AML-193 (cell line): ENCODE measurements around the gene UBE2J2.
"Not testable (repeated sequence)": the region's sequence is repeated elsewhere in the genome, so short reads cannot be mapped to it uniquely, and the experiment has no call there.

Experiments
- DNase-seq, 2 experiments: peaks; one replicate each; lab custom pipeline; 2025; lab: John Stamatoyannopoulos, UW

The UBE2J2 gene

GRCh38 chr1:1273512-1274298 is at the start of gene UBE2J2:
Gene UBE2J2 (minus strand): TSS chr1:1273854. CDS start chr1:1267992, 5,862 bp downstream.
- DNase-seq = peak; percentile 70 to 86

GRCh38 chr1:1322952-1323351 is 49.3 kb upstream of the UBE2J2 start:
- DNase-seq = no peak

DNA sequence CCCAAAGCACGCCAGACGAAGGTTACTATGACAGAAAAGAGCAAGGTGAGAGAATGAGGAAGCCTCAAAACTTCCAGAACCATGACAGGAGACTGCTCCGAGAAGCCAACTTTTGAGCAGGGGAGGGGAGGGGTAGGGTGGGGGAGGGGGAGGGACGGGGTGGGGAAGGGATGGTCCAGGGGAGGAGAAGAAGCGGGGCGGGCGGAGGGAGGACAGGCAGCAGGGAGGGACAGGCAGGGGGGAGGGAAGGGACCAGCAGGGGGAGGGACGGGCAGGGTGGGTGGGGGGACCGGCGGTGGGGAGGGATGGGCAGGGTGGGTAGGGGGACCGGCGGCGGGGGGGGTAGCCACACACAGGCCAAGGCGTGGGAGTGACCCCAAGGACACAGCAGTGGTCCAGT is 48.8 kb upstream of the UBE2J2 start:
- no peak for DNase-seq

- no peak for DNase-seq
Measured at GRCh38 chr1:1321477-1321876, 47.8 kb upstream of the UBE2J2 start.

DNA sequence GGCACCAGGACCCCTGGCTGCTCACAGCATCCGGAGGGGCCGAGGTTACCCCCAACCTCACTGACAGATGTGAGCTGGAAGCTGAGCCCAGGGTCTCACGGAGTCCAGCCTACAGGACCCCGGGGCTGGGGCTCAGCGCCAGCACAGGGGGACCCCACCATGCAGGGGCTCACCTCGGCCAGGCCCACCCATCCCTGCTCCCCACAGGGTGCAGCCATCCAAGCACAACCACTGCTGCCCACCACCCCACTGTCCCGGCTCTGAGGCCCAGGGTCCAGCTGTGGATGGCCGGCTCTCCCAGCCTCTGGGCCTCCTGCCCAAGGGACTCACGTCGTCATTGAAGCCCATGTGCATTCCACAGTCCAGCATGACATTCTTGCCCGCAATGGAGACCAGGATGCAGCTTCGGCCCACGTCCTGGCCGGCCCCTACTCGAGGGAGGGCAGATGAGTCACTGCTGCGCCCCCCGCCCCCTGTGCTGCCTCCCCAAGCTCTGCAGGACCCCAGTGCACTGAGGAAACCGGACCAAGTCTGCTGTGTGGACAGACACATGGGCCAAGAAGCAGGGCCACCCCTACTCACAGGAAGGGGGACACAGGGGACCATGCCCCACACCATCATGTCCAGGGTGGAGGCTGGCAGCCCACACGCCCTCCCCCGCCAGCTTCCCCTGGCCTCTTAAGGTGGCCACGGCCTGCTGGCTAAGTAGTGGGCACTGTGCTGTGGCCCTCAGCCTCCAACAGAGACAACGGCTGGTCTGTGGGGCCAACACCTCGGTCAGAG is 47.2 kb upstream of the UBE2J2 start:
- no peak for DNase-seq

- no peak for DNase-seq
Measured at GRCh38 chr1:1319646-1319941, 45.9 kb upstream of the UBE2J2 start.

GRCh38 chr1:1318777-1319645 is 45.4 kb upstream of the UBE2J2 start:
- DNase-seq = no peak

- DNase-seq = no peak
Measured at GRCh38 chr1:1318131-1318652, 44.5 kb upstream of the UBE2J2 start.

DNA sequence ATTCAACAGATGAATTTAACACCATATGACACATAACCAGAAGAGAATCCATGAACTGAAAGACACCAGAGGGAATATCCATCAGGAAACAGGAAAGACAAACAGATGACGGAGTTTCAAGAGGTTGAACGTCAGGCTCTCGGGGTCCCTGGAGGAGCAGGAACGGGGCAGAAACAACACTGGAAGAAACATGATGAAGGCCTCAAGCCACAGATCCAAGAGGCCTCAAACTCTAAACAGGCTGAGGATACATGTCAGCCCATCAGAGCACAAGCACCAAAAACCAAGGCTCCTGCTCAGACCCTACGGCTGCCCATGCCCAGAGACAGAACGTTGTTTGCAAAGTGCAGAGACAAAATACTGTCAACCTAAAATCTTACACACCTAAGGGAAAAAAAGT is 43.8 kb upstream of the UBE2J2 start:
- no peak for DNase-seq

GRCh38 chr1:1316199-1316598 is 42.5 kb upstream of the UBE2J2 start:
- DNase-seq = not testable (repeated sequence)

DNA sequence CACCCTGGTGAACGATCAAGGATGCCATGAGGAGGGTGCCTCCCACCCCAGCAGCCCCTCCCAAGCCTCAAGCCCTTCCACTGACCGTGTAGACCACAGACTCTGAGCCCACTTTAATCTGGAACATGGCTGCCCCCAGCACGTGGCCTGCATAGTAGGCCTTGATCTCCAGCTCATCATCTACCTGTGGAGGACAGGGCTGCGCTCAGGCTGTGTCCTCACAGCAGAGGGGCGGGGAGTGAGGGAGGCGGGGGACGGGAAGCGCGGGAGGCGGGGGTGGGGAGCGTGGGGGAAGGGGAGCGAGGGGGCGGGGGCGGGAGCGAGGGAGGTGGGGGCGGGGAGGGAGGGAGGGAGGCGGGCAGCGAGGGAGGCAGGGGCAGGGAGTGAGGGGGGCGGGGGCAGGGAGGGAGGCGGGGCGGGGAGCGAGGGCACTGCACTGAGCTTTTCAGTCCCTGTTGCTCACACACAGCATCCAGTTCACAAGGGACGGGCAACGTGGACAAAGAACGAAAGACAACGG is 41.8 kb upstream of the UBE2J2 start:
- no peak for DNase-seq

DNA sequence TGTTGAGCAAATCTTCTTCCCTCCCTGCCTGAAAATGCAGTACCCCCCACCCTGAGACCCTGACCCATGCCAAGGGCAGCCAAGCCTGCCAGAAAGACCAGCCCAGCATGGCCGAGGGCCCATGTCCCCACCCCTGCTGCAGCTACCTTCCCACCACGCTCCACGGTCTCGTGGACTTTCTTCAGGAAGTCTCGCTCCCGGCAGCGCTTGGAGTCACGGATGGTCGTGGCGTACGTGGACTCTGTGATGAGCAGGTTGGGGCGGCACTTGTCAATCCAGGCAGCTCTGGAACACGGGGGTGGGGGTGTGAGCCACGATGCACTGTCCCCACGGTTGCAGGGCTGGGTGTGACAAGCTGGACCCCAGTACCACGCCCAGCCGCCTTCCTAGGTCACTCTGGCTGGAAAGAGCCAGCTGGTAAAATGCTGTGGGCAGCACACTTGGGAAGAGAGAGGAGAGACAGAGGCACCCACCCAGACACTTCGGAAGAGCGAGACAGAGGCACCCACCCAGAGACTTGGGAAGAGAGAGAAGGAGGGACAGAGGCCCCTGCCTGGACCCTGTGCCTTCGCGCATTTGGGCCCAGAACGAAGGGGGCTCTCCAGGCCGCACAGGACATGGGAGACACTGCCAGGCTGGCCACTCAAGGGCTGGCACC is 41.2 kb upstream of the UBE2J2 start:
- no peak for DNase-seq

DNA sequence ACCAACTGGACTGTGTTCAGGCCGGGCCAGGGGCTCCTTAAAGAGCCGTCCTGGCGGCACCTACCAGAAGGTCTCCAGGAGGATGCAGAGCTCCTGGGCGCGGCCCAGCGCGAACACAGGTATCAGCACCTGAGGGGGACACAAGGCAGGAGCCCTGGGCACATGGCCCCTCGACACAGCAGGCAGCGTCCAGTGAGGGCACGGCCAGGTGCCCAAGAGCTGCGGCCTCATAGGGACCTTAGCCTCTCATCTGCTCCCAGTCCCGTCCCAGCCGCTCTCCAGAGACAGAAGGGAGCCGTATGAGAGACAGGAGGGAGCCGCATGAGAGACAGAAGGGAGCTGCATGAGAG is 40.6 kb upstream of the UBE2J2 start:
- DNase-seq = no peak

GRCh38 chr1:1313500-1314236 is 40.0 kb upstream of the UBE2J2 start:
- DNase-seq = no peak

- DNase-seq = no peak
Measured at GRCh38 chr1:1312450-1313314, 39.0 kb upstream of the UBE2J2 start.

GRCh38 chr1:1311107-1312104 is 37.8 kb upstream of the UBE2J2 start:
- no peak for DNase-seq

DNA sequence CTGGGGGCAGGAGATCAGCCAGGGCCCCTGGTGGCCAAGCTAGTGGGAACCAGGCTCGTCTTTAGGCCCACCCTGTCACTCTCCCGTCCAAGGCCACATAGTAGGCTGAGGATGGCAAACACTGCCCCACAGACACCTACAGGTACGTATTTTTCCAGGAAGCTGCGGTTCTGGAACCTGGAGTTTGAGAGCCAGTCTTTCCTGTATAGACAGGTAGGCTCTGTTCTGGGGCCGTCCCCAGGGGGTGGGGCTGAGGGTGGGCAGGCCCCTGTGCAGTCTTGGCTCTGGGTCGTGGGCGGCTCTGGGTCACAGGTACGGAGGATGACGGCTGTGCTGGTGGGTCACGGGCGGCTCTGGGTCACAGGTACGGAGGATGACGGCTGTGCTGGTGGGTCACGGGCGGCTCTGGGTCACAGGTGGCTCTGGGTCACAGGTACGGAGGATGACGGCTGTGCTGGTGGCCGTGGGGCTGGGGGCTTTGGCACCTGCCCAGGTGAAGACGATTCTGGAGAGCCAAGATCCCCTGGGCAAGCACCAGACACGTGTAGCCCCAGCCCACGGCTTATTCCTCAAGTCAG is 36.9 kb upstream of the UBE2J2 start:
- DNase-seq = no peak

DNA sequence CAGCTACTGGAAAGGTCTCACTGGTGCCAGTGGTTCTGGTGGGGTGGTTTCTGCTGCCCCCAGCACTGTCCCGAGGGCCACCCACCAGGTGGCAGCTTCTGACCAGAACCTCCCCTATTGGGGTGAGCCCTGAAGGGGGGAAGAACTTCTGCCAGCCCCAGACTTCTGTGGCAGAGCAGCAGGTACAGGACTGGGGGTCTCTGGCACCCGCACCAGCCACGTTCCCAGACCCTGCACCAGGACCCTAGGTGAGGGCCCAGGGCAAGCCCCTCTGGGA is 36.4 kb upstream of the UBE2J2 start:
- no peak for DNase-seq
